HEK293T (cell line): Measurements from ENCODE around the gene SRM.

ENCODE experiments used
- CTCF ChIA-PET: fragments of 350-600 bp; formaldehyde crosslinking; extraction: SDS; loops from one replicate; lab custom pipeline; 2021; ENCODE audit warnings: antibody characterized with exemption, inconsistent platforms; lab: Yijun Ruan, JAX
- POLR2A ChIA-PET: fragments of 350-600 bp; formaldehyde crosslinking; extraction: SDS; loops from one replicate; lab custom pipeline; 2020; ENCODE audit warnings: antibody characterized with exemption, inconsistent platforms; lab: Yijun Ruan, JAX
- DNase-seq: peaks from one replicate; pipeline ENCODE4 v3.0.0; 2012; ENCODE audit warnings: mixed read lengths; ENCODE audit errors: extremely low spot score
- ARNT ChIP-seq: fragments of 450-650 bp; IDR thresholded peaks from 2 replicates; pipeline ENCODE4 v1.6.1; 2017; ENCODE audit warnings: mild to moderate bottlenecking
- BHLHE40 ChIP-seq: fragments of 450-650 bp; IDR thresholded peaks from 2 replicates; pipeline ENCODE4 v1.6.1; 2016; ENCODE audit warnings: mild to moderate bottlenecking, moderate library complexity, borderline replicate concordance
- CTBP1 ChIP-seq: fragments of 450-650 bp; IDR thresholded peaks from 2 replicates; pipeline ENCODE4 v1.6.1; 2016; ENCODE audit warnings: borderline replicate concordance
- ELF4 ChIP-seq: fragments of 450-650 bp; IDR thresholded peaks from 2 replicates; pipeline ENCODE4 v1.6.1; 2017; ENCODE audit warnings: antibody characterized with exemption
- FOXA1 ChIP-seq: fragments of 450-650 bp; IDR thresholded peaks from 2 replicates; pipeline ENCODE4 v1.6.1; 2016; ENCODE audit warnings: mild to moderate bottlenecking
- FOXK2 ChIP-seq: fragments of 450-650 bp; IDR thresholded peaks from 2 replicates; pipeline ENCODE4 v1.6.1; 2016; ENCODE audit warnings: mild to moderate bottlenecking
- FOXM1 ChIP-seq: fragments of 450-650 bp; IDR thresholded peaks from 2 replicates; pipeline ENCODE4 v1.6.1; 2017; ENCODE audit warnings: mild to moderate bottlenecking, borderline replicate concordance
- HDGF ChIP-seq: fragments of 450-650 bp; IDR thresholded peaks from 2 replicates; pipeline ENCODE4 v1.6.1; 2017; ENCODE audit warnings: antibody characterized with exemption, borderline replicate concordance
- L3MBTL2 ChIP-seq: fragments of 450-650 bp; conservative IDR thresholded peaks from 2 replicates; pipeline ENCODE4 v1.6.1; 2016; ENCODE audit warnings: mild to moderate bottlenecking
- LEF1 ChIP-seq: fragments of 450-650 bp; IDR thresholded peaks from 2 replicates; pipeline ENCODE4 v1.6.1; 2017; ENCODE audit warnings: mild to moderate bottlenecking, borderline replicate concordance
- NFRKB ChIP-seq: fragments of 450-650 bp; IDR thresholded peaks from 2 replicates; pipeline ENCODE4 v1.6.1; 2016; ENCODE audit warnings: mild to moderate bottlenecking, moderate library complexity
- PKNOX1 ChIP-seq: fragments of 450-650 bp; IDR thresholded peaks from 2 replicates; pipeline ENCODE4 v1.6.1; 2016
- SP1 ChIP-seq: fragments of 450-650 bp; IDR thresholded peaks from 2 replicates; pipeline ENCODE4 v1.6.1; 2017
- SUZ12 ChIP-seq: fragments of 450-650 bp; IDR thresholded peaks from 2 replicates; pipeline ENCODE4 v1.6.1; 2016; ENCODE audit warnings: mild to moderate bottlenecking
- TARDBP ChIP-seq: fragments of 450-650 bp; IDR thresholded peaks from 2 replicates; pipeline ENCODE4 v1.6.1; 2016
- ZNF384 ChIP-seq: fragments of 450-650 bp; IDR thresholded peaks from 2 replicates; pipeline ENCODE4 v1.6.1; 2016

SRM gene

GRCh38 chr1:11059155-11059967 lies 457 bp downstream of the SRM start:
- DNase-seq: no peak
- TF ChIP-seq BHLHE40: no peak
- no peak for TF ChIP-seq TARDBP
- no peak for TF ChIP-seq LEF1
- no peak for TF ChIP-seq SP1
- no peak for TF ChIP-seq ARNT
- TF ChIP-seq L3MBTL2: peak; percentile 43
- ChIA-PET CTCF (interaction anchor here (3.1 kb wide), 1 partner anchor 22 kb away, joined by 20 read pairs; no protein-coding TSS in a partner anchor), POLR2A (interaction anchor here (1.0 to 1.8 kb wide), 7 partner anchors 9 to 48 kb away, joined by 3 to 10 read pairs (median 5); partner anchors contain the start of genes EXOSC10 and TARDBP)

GRCh38 chr1:11058595-11059154 lies 1.1 kb downstream of the SRM start:
- TF ChIP-seq L3MBTL2: no peak
- TF ChIP-seq NFRKB: no peak
- TF ChIP-seq FOXM1: no peak
- no peak for TF ChIP-seq ARNT
- no peak for TF ChIP-seq FOXA1
- no peak for TF ChIP-seq TARDBP
- ChIA-PET CTCF (no interaction called here), POLR2A (interaction anchor here (0.7 kb wide), 1 partner anchor 40 kb away, joined by 3 read pairs; the partner anchor contains the start of gene EXOSC10)
- DNase-seq: no peak

GRCh38 chr1:11058026-11058425 lies 1.8 kb downstream of the SRM start:
- ChIA-PET POLR2A (interaction anchor here (0.7 kb wide), 1 partner anchor 41 kb away, joined by 3 read pairs; the partner anchor contains the start of gene EXOSC10), CTCF (no interaction called here)
- no peak for TF ChIP-seq FOXK2
- no peak for TF ChIP-seq ZNF384
- TF ChIP-seq BHLHE40: no peak
- TF ChIP-seq ELF4: no peak
- no peak for TF ChIP-seq FOXM1
- no peak for TF ChIP-seq ARNT
- TF ChIP-seq PKNOX1: no peak
- TF ChIP-seq TARDBP: no peak
- no peak for DNase-seq

- ChIA-PET POLR2A (no interaction called here), CTCF (no interaction called here)
- no peak for DNase-seq
- TF ChIP-seq FOXK2: no peak
- TF ChIP-seq ZNF384: no peak
- TF ChIP-seq BHLHE40: no peak
- TF ChIP-seq FOXM1: no peak
- TF ChIP-seq NFRKB: no peak
- no peak for TF ChIP-seq FOXA1
- TF ChIP-seq SUZ12: no peak
- no peak for TF ChIP-seq CTBP1
- TF ChIP-seq ELF4: no peak
- TF ChIP-seq ARNT: no peak
- no peak for TF ChIP-seq PKNOX1
- TF ChIP-seq LEF1: no peak
- TF ChIP-seq HDGF: no peak
- TF ChIP-seq SP1: no peak
- TF ChIP-seq L3MBTL2: no peak
- TF ChIP-seq TARDBP: no peak
Observed at GRCh38 chr1:11057477-11057876, 2.3 kb downstream of the SRM start.

- CTCF ChIA-PET: interaction anchor here (2.7 kb wide), 1 partner anchor 19 kb away, joined by 13 read pairs; no protein-coding TSS in a partner anchor
- POLR2A ChIA-PET: interaction anchor here (0.8 to 1.1 kb wide), 2 partner anchors 43 to 56 kb away, joined by 3 read pairs; partner anchors contain the start of gene EXOSC10
- TF ChIP-seq FOXK2 (no peak), NFRKB (no peak), FOXM1 (no peak), HDGF (no peak), FOXA1 (no peak), CTBP1 (no peak), SUZ12 (no peak), ZNF384 (no peak), ELF4 (no peak), L3MBTL2 (no peak)
- no peak for DNase-seq
Observed at GRCh38 chr1:11056504-11056903, 3.3 kb downstream of the SRM start.

GRCh38 chr1:11055676-11056075 lies 4.1 kb downstream of the SRM start:
- no peak for DNase-seq
- POLR2A ChIA-PET: interaction anchor here (0.8 kb wide), 1 partner anchor 57 kb away, joined by 3 read pairs; no protein-coding TSS in a partner anchor
- TF ChIP-seq SUZ12: no peak
- CTCF ChIA-PET: interaction anchor here (2.7 kb wide), 1 partner anchor 18 kb away, joined by 13 read pairs; no protein-coding TSS in a partner anchor
